Measurements from ENCODE around the gene FKBP4.

Gene FKBP4

DNA sequence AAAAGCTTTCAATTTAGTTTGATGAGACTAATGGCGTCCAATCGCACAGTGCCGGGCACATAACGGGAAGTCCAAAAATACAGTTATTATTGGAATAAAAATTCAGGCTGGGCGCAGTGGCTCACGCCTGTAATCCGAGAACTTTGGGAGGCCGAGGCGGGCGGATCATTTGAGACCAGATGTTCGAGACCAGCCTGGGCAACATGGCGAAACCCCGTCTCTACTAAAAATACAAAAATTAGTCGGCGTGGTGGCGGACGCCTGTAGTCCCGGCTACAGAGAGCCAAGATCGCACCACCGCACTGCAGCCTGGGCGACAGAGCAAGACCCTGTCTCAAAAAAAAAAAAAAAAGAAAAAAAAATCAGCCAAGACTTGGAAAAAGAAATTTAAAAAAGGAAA is 1.2 kb upstream of the FKBP4 start:
- peak overlapping the region in 3 of 7 experiments; percentile 82 to 85 (median 82) for H3K4me3 ChIP-seq (ENCODE audit: control insufficient read depth in 1 of 7, extremely low read depth in 1 of 7, insufficient read depth in 4 of 7, low read depth in 2 of 7, low read length in 6 of 7)
- H3K36me3 ChIP-seq (ENCODE audit: control insufficient read depth in 4 of 4, insufficient read depth in 4 of 4, low read length in 3 of 4) = peaks cover 5 to 19% (median 15%) of the 10 kb centered on the region in 4 experiments
- DNase-seq = no peak
- peaks cover 7 to 39% (median 34%) of the 10 kb centered on the region in 4 experiments for H3K4me1 ChIP-seq (ENCODE audit: control extremely low read depth in 1 of 4, control insufficient read depth in 4 of 4, insufficient read depth in 4 of 4, low read length in 3 of 4)
- CTCF ChIA-PET = interaction anchor here (1.4 to 2.9 kb wide), 3 partner anchors 9 to 110 kb away, joined by 4 to 15 read pairs (median 5); no protein-coding TSS in a partner anchor
- H3K27me3 ChIP-seq (replicated peaks in 2 of 5; ENCODE audit: control insufficient read depth in 4 of 5, insufficient read depth in 5 of 5, low read length in 4 of 5) = no peaks in the 10 kb centered on the region
- H3K9me3 ChIP-seq (ENCODE audit: control extremely low read depth in 1 of 5, control insufficient read depth in 4 of 5, insufficient read depth in 2 of 5, low read depth in 1 of 5, low read length in 4 of 5) = no peaks in the 10 kb centered on the region
- POLR2A ChIA-PET = no interaction called here
- 97% methylated on average over 9 of the region's 21 CpGs for WGBS (ENCODE audit: insufficient coverage)
- no peak overlapping the region for H3K27ac ChIP-seq (ENCODE audit: insufficient read depth in 1 of 2, low read depth in 1 of 2, low read length in 2 of 2, poor library complexity in 1 of 2, severe bottlenecking in 2 of 2)

DNA sequence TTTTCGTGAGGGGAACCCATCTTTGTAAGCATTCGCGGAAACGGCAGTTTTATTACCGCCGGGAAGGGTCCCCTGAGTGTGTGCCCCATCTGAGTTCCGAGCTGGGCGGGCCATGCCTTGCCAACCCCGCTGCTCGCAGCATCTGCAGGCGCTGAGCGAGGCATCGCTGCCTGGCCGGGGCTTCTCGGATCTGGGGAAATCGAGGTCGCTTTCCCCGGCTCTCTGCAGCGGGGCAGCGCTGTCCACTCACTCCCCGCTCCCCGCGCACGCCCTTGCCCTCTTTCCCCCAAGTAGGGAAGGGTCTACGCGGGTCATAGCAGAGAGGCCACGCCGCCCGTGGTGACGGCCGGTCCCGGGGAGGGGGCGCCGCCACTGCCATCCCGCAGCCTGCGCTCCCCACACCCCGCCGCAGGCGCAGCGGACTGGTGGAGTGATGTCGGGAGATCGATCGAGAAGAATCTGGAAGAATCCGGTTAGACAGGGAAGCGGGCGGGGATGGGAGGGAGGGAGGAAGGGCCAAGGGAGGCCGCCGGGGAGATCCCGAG is 507 bp upstream of the FKBP4 start:
- peaks cover 7 to 39% (median 34%) of the 10 kb centered on the region in 4 experiments for H3K4me1 ChIP-seq (ENCODE audit: control extremely low read depth in 1 of 4, control insufficient read depth in 4 of 4, insufficient read depth in 4 of 4, low read length in 3 of 4)
- POLR2A ChIA-PET = interaction anchor here (0.6 kb wide), 1 partner anchor 1090 kb away, joined by 4 read pairs; no protein-coding TSS in a partner anchor
- CTCF ChIA-PET = interaction anchor here (1.4 to 2.9 kb wide), 3 partner anchors 10 to 111 kb away, joined by 4 to 15 read pairs (median 5); no protein-coding TSS in a partner anchor
- DNase-seq = peak in 2 of 3 donors; percentile 40 to 55
- H3K27ac ChIP-seq (ENCODE audit: insufficient read depth in 1 of 2, low read depth in 1 of 2, low read length in 2 of 2, poor library complexity in 1 of 2, severe bottlenecking in 2 of 2) = peak overlapping the region in 1 of 2 experiments; percentile 32
- no peaks in the 10 kb centered on the region for H3K27me3 ChIP-seq (replicated peaks in 2 of 5; ENCODE audit: control insufficient read depth in 4 of 5, insufficient read depth in 5 of 5, low read length in 4 of 5)
- H3K9me3 ChIP-seq (ENCODE audit: control extremely low read depth in 1 of 5, control insufficient read depth in 4 of 5, insufficient read depth in 2 of 5, low read depth in 1 of 5, low read length in 4 of 5) = no peaks in the 10 kb centered on the region
- H3K36me3 ChIP-seq (ENCODE audit: control insufficient read depth in 4 of 4, insufficient read depth in 4 of 4, low read length in 3 of 4) = peaks cover 10 to 26% (median 20%) of the 10 kb centered on the region in 4 experiments
- WGBS (ENCODE audit: insufficient coverage) = 2% methylated on average over 27 of the region's 49 CpGs
- peak overlapping the region; percentile 62 to 87 (median 82) for H3K4me3 ChIP-seq (ENCODE audit: control insufficient read depth in 1 of 7, extremely low read depth in 1 of 7, insufficient read depth in 4 of 7, low read depth in 2 of 7, low read length in 6 of 7)

DNA sequence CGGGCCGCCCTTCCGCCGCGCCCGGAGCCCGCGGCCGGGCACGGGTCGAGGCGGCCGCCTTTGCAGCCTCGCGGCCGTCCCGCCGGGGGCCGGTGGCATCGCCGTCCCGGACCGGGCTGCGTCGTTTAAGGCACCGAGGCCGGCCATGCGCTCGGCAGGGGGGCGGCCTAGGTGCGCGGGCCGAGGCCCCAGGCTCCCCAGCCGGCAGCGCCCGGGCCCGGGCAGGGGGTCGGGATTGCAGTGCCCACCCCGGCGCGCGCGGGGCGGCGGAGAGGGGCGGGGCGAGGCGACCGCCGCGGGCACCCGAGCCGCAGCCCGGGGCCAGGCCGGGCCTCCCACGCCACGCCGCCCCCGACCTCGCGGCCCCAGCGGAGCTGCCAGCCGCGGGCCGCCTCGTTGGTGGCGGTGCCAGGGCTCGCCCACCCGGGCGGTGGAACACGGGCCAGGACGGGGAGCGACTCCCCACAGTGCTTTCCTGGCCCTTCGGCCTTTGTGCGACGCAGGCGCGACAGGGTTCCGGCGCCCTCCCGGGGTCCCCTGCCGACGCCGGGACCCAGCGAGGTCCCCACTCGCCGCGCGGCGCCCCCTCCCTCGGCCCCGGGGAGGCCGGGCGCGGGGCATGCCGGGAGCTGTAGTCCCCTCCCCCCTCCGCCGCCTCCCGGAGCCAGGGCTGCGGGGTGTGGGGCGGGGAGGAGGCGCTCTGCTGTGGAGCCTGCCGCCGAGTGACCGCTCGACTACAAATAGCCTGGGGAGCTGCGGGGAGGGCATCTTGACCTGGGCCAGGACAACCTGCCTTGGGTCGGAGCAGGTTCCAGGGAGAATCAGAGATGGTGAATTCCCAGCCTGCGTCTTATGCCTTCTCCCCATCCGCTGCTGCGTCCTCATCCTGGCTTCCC is 769 bp downstream of the FKBP4 start:
- Histone ChIP-seq H3K27ac (ENCODE audit: insufficient read depth in 1 of 2, low read depth in 1 of 2, low read length in 2 of 2, poor library complexity in 1 of 2, severe bottlenecking in 2 of 2) (peak overlapping the region in 1 of 2 experiments; percentile 38), H3K36me3 (ENCODE audit: control insufficient read depth in 4 of 4, insufficient read depth in 4 of 4, low read length in 3 of 4) (peaks cover 15 to 39% (median 33%) of the 10 kb centered on the region in 4 experiments), H3K27me3 (replicated peaks in 2 of 5; ENCODE audit: control insufficient read depth in 4 of 5, insufficient read depth in 5 of 5, low read length in 4 of 5) (no peaks in the 10 kb centered on the region), H3K9me3 (ENCODE audit: control extremely low read depth in 1 of 5, control insufficient read depth in 4 of 5, insufficient read depth in 2 of 5, low read depth in 1 of 5, low read length in 4 of 5) (no peaks in the 10 kb centered on the region), H3K4me3 (ENCODE audit: control insufficient read depth in 1 of 7, extremely low read depth in 1 of 7, insufficient read depth in 4 of 7, low read depth in 2 of 7, low read length in 6 of 7) (peak overlapping the region; percentile 62 to 87 (median 82)), H3K4me1 (ENCODE audit: control extremely low read depth in 1 of 4, control insufficient read depth in 4 of 4, insufficient read depth in 4 of 4, low read length in 3 of 4) (peaks cover 7 to 39% (median 34%) of the 10 kb centered on the region in 4 experiments)
- peak; percentile 44 to 60 (median 46) for DNase-seq
- WGBS (ENCODE audit: insufficient coverage) = 0% methylated on average over 90 of the region's 111 CpGs
- CTCF ChIA-PET = interaction anchor here (0.9 to 3.8 kb wide), 5 partner anchors 11 to 112 kb away, joined by 3 to 18 read pairs (median 4); no protein-coding TSS in a partner anchor
- POLR2A ChIA-PET = interaction anchor here (1.5 kb wide), 1 partner anchor 112 kb away, joined by 5 read pairs; no protein-coding TSS in a partner anchor

DNA sequence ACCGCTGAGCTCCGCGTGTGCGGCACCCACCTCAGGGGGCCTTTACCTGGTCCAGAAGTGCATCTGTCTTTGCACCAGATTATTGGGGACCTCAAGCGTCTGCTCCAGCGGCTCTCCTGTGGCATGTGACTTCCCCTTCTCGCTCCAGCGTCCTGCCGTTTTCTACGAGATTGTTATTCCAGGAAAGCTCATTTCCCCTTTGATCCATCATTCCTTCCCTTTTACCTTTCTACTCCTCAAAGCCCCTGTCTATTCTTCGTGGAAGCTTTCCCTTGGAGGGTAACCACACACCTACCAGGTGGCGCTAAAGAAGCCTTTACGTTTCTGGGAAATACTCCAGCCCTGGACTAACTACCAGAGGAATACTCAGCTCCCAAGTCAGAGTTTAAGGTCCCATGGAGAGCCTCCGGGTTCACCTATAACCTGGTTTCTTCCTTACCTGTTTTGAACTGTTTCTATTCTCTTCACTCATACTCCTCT is 1.5 kb downstream of the FKBP4 start:
- WGBS (ENCODE audit: insufficient coverage) = 2% methylated on average over 13 of the region's 14 CpGs
- peak overlapping the region; percentile 62 to 87 (median 82) for H3K4me3 ChIP-seq (ENCODE audit: control insufficient read depth in 1 of 7, extremely low read depth in 1 of 7, insufficient read depth in 4 of 7, low read depth in 2 of 7, low read length in 6 of 7)
- H3K4me1 ChIP-seq (ENCODE audit: control extremely low read depth in 1 of 4, control insufficient read depth in 4 of 4, insufficient read depth in 4 of 4, low read length in 3 of 4) = peaks cover 7 to 39% (median 34%) of the 10 kb centered on the region in 4 experiments
- no peaks in the 10 kb centered on the region for H3K9me3 ChIP-seq (ENCODE audit: control extremely low read depth in 1 of 5, control insufficient read depth in 4 of 5, insufficient read depth in 2 of 5, low read depth in 1 of 5, low read length in 4 of 5)
- ChIA-PET CTCF (interaction anchor here (0.9 to 3.8 kb wide), 6 partner anchors 11 to 113 kb away, joined by 3 to 18 read pairs (median 5); partner anchors contain the start of gene ITFG2), POLR2A (interaction anchor here (0.6 to 1.5 kb wide), 3 partner anchors 17 to 152 kb away, joined by 3 to 7 read pairs (median 5); partner anchors contain the start of gene ITFG2)
- peak in 2 of 3 donors; percentile 11 to 20 for DNase-seq
- H3K27ac ChIP-seq (ENCODE audit: insufficient read depth in 1 of 2, low read depth in 1 of 2, low read length in 2 of 2, poor library complexity in 1 of 2, severe bottlenecking in 2 of 2) = peak overlapping the region in 1 of 2 experiments; percentile 38
- H3K27me3 ChIP-seq (replicated peaks in 2 of 5; ENCODE audit: control insufficient read depth in 4 of 5, insufficient read depth in 5 of 5, low read length in 4 of 5) = no peaks in the 10 kb centered on the region
- peaks cover 18 to 45% (median 40%) of the 10 kb centered on the region in 4 experiments for H3K36me3 ChIP-seq (ENCODE audit: control insufficient read depth in 4 of 4, insufficient read depth in 4 of 4, low read length in 3 of 4)

DNA sequence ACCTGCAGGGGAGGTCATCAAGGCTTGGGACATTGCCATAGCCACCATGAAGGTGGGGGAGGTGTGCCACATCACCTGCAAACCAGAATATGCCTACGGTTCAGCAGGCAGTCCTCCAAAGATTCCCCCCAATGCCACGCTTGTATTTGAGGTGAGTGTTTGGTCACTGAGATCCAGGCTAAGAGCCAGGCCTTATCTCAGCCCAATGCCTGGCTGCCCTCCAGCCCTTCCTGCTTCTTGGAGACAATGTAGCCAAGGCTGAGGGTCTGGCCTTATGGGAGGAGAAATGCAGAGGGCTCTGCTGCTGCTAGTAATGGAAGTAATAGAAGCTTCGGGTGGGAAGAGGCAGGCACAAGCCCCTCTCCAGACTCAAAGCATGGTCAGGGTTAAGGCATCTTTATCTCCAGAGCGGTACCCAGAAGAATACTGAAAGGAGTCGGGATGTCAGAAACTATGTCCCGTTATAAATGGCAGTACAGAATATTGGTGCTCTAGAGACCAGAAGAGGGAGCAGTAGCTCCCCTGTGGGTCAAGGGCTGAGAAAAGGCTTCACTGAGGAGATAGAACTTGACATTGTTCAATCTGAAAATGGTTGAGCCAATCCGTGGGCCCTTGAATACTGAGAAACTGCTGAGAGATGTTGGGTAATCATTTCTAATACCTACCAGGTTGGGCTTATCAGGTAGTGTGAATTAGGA is 3.1 kb downstream of the FKBP4 start:
- H3K27me3 ChIP-seq (replicated peaks in 2 of 5; ENCODE audit: control insufficient read depth in 4 of 5, insufficient read depth in 5 of 5, low read length in 4 of 5) = no peaks in the 10 kb centered on the region
- DNase-seq = no peak
- H3K4me1 ChIP-seq (ENCODE audit: control extremely low read depth in 1 of 4, control insufficient read depth in 4 of 4, insufficient read depth in 4 of 4, low read length in 3 of 4) = peaks cover 7 to 30% (median 25%) of the 10 kb centered on the region in 4 experiments
- whole genome bisulfite sequencing (ENCODE audit: insufficient coverage) = 99% methylated on average over 7 of the region's 7 CpGs
- ChIA-PET POLR2A (no interaction called here), CTCF (interaction anchor here (0.9 to 3.8 kb wide), 4 partner anchors 12 to 66 kb away, joined by 3 to 18 read pairs (median 14); partner anchors contain the start of gene ITFG2)
- H3K27ac ChIP-seq (ENCODE audit: insufficient read depth in 1 of 2, low read depth in 1 of 2, low read length in 2 of 2, poor library complexity in 1 of 2, severe bottlenecking in 2 of 2) = no peak overlapping the region
- H3K36me3 ChIP-seq (ENCODE audit: control insufficient read depth in 4 of 4, insufficient read depth in 4 of 4, low read length in 3 of 4) = peaks cover 25 to 59% (median 50%) of the 10 kb centered on the region in 4 experiments
- H3K4me3 ChIP-seq (ENCODE audit: control insufficient read depth in 1 of 7, extremely low read depth in 1 of 7, insufficient read depth in 4 of 7, low read depth in 2 of 7, low read length in 6 of 7) = no peak overlapping the region
- H3K9me3 ChIP-seq (ENCODE audit: control extremely low read depth in 1 of 5, control insufficient read depth in 4 of 5, insufficient read depth in 2 of 5, low read depth in 1 of 5, low read length in 4 of 5) = no peaks in the 10 kb centered on the region

DNA sequence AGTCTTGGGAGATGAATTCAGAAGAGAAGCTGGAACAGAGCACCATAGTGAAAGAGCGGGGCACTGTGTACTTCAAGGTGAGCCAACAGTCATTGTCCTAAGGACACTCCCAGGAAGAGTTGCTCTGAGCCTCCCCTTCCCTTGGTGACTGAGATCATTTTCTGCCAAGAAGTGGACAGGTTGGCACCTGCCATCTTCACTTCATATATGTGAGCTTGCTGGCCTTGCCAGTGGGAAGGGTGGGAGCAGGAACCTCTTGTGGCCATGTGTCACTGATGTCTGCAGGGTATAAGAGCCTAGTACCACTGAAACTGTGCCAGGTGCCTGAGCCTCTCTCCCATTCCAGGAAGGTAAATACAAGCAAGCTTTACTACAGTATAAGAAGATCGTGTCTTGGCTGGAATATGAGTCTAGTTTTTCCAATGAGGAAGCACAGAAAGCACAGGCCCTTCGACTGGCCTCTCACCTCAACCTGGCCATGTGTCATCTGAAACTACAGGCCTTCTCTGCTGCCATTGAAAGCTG is 5.3 kb downstream of the FKBP4 start:
- WGBS (ENCODE audit: insufficient coverage) = 100% methylated on average over 3 of the region's 3 CpGs
- H3K36me3 ChIP-seq (ENCODE audit: control insufficient read depth in 4 of 4, insufficient read depth in 4 of 4, low read length in 3 of 4) = peaks cover 33 to 82% (median 68%) of the 10 kb centered on the region in 4 experiments
- CTCF ChIA-PET = interaction anchor here (1.2 to 1.5 kb wide), 7 partner anchors 9 to 117 kb away, joined by 3 to 5 read pairs (median 4); no protein-coding TSS in a partner anchor

More for the DNA sequence above, 5.3 kb downstream of the FKBP4 start:
- no peak for DNase-seq
- no peaks in the 10 kb centered on the region for H3K27me3 ChIP-seq (replicated peaks in 2 of 5; ENCODE audit: control insufficient read depth in 4 of 5, insufficient read depth in 5 of 5, low read length in 4 of 5)
- no peak overlapping the region for H3K4me3 ChIP-seq (ENCODE audit: control insufficient read depth in 1 of 7, extremely low read depth in 1 of 7, insufficient read depth in 4 of 7, low read depth in 2 of 7, low read length in 6 of 7)
- POLR2A ChIA-PET = no interaction called here
- H3K4me1 ChIP-seq (ENCODE audit: control extremely low read depth in 1 of 4, control insufficient read depth in 4 of 4, insufficient read depth in 4 of 4, low read length in 3 of 4) = peaks cover 7 to 14% (median 12%) of the 10 kb centered on the region in 4 experiments
- H3K27ac ChIP-seq (ENCODE audit: insufficient read depth in 1 of 2, low read depth in 1 of 2, low read length in 2 of 2, poor library complexity in 1 of 2, severe bottlenecking in 2 of 2) = no peak overlapping the region
- no peaks in the 10 kb centered on the region for H3K9me3 ChIP-seq (ENCODE audit: control extremely low read depth in 1 of 5, control insufficient read depth in 4 of 5, insufficient read depth in 2 of 5, low read depth in 1 of 5, low read length in 4 of 5)
